Measurements from ENCODE around the gene RNF150. TPM values are rescaled to one million over a fixed set of nuclear protein-coding genes. Genes with fewer than 3 reads are reported as not detected.

The RNF150 gene
- total RNA-seq, 1 donor from 2014 or later: not detected

GRCh38 chr4:140944572-140944971 lies 188.7 kb downstream of the RNF150 start:
- Mint-ChIP-seq H3K4me1 (no peaks in the 10 kb centered on the region), H3K36me3 (ENCODE audit: low read depth) (no peaks in the 10 kb centered on the region), H3K4me3 (no peak overlapping the region), H3K27ac (no peak overlapping the region), H3K27me3 (peaks cover 10% of the 10 kb centered on the region), H3K9me3 (no peaks in the 10 kb centered on the region)
- intact Hi-C loops (cut with micrococcal nuclease): no loop called here
- ATAC-seq (ENCODE audit: low read depth) (no peak), DNase-seq (no peak)
- ChIA-PET POLR2A (no interaction called here), CTCF (no interaction called here)
- TF ChIP-seq, protein P1, sequence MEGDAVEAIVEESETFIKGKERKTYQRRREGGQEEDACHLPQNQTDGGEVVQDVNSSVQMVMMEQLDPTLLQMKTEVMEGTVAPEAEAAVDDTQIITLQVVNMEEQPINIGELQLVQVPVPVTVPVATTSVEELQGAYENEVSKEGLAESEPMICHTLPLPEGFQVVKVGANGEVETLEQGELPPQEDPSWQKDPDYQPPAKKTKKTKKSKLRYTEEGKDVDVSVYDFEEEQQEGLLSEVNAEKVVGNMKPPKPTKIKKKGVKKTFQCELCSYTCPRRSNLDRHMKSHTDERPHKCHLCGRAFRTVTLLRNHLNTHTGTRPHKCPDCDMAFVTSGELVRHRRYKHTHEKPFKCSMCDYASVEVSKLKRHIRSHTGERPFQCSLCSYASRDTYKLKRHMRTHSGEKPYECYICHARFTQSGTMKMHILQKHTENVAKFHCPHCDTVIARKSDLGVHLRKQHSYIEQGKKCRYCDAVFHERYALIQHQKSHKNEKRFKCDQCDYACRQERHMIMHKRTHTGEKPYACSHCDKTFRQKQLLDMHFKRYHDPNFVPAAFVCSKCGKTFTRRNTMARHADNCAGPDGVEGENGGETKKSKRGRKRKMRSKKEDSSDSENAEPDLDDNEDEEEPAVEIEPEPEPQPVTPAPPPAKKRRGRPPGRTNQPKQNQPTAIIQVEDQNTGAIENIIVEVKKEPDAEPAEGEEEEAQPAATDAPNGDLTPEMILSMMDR (IDR thresholded peaks at IDR 0.05): no peak

GRCh38 chr4:140944199-140944515 lies 189.1 kb downstream of the RNF150 start:
- ATAC-seq (ENCODE audit: low read depth) (no peak), DNase-seq (no peak)
- ChIA-PET POLR2A (no interaction called here), CTCF (no interaction called here)
- Mint-ChIP-seq H3K4me1 (no peaks in the 10 kb centered on the region), H3K4me3 (no peak overlapping the region), H3K9me3 (no peaks in the 10 kb centered on the region), H3K27ac (no peak overlapping the region), H3K27me3 (peaks cover 8% of the 10 kb centered on the region), H3K36me3 (ENCODE audit: low read depth) (no peaks in the 10 kb centered on the region)
- intact Hi-C loops (cut with micrococcal nuclease): no loop called here
- TF ChIP-seq, protein P1 (IDR thresholded peaks at IDR 0.05): no peak

DNA sequence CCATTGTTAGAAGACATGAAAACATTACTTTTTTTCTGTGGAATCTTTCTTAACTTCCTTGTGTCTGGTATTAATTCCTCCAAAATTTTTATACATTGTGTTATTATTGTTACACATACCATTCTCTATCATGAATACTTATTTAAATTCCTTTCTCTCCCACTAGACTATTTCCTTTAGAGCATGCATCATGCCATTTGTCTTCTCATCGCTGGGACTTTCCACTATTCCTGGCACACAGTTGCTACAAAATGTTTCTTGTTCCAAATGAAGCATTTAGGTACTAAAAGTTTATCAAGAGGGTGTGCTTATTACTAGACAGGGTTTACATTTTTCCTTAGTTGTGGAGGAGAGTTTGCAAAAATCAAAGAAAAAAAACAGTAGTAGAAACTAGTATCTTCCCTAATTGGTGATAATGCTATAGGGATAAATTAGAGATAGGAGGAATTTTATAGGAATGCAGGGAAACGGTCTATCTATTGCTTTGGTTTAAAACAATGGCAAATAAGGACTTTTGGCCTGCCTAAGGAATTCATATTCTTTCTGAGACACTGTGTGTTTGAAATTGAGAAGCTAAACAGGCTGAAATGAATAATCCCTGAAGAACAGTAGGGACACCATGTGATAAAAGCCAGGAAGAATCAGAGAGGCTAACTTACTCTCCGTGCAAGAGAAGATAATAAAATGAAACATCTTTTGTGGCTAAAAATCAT lies 189.6 kb downstream of the RNF150 start:
- no peak overlapping the region for H3K27ac Mint-ChIP-seq
- no peaks in the 10 kb centered on the region for H3K4me1 Mint-ChIP-seq
- ATAC-seq (ENCODE audit: low read depth): no peak
- no peaks in the 10 kb centered on the region for H3K36me3 Mint-ChIP-seq (ENCODE audit: low read depth)
- CTCF ChIA-PET: no interaction called here
- H3K9me3 Mint-ChIP-seq: no peaks in the 10 kb centered on the region
- DNase-seq: no peak
- intact Hi-C loops (cut with micrococcal nuclease): no loop called here
- peaks cover 7% of the 10 kb centered on the region for H3K27me3 Mint-ChIP-seq
- H3K4me3 Mint-ChIP-seq: no peak overlapping the region
- POLR2A ChIA-PET: no interaction called here
- TF ChIP-seq, protein P1 (IDR thresholded peaks at IDR 0.05): no peak

- DNase-seq: no peak
- ChIA-PET POLR2A (no interaction called here), CTCF (no interaction called here)
- no peaks in the 10 kb centered on the region for H3K4me1 Mint-ChIP-seq
- TF ChIP-seq, protein P1 (IDR thresholded peaks at IDR 0.05): no peak
- H3K27ac Mint-ChIP-seq: no peak overlapping the region
- H3K9me3 Mint-ChIP-seq: no peaks in the 10 kb centered on the region
- intact Hi-C loops (cut with micrococcal nuclease): no loop called here
- ATAC-seq (ENCODE audit: low read depth): no peak
- no peaks in the 10 kb centered on the region for H3K36me3 Mint-ChIP-seq (ENCODE audit: low read depth)
- peaks cover 7% of the 10 kb centered on the region for H3K27me3 Mint-ChIP-seq
- H3K4me3 Mint-ChIP-seq: no peak overlapping the region
Observed at GRCh38 chr4:140940589-140940988, 192.7 kb downstream of the RNF150 start.

DNA sequence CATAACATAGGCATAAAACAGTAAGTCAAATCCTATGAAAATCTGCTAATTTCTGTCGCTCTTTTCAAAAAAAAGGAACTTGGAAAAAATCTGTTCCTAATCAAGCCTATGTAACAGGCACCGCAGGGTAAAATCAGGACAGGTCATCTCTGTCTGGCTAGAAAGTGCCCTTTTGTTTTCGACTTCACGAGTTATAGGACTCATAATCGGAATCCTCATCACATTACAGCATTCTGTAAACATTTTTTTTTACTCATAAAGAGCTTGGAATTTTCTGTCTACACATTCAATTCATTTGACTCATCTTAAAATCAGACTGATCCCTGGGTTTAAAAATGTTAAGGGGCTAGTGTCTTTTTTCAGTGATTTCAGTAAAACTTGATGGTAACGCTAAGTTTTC lies 195.4 kb downstream of the RNF150 start:
- intact Hi-C loops (cut with micrococcal nuclease): no loop called here
- Mint-ChIP-seq H3K4me3 (no peak overlapping the region), H3K27ac (no peak overlapping the region), H3K4me1 (no peaks in the 10 kb centered on the region), H3K36me3 (ENCODE audit: low read depth) (no peaks in the 10 kb centered on the region), H3K9me3 (no peaks in the 10 kb centered on the region), H3K27me3 (peaks cover 5% of the 10 kb centered on the region)
- ChIA-PET CTCF (no interaction called here), POLR2A (interaction anchor here (0.7 kb wide), 1 partner anchor 52 kb away, joined by 3 read pairs; no protein-coding TSS in a partner anchor)
- TF ChIP-seq, protein P1 (IDR thresholded peaks at IDR 0.05): no peak
- ATAC-seq (ENCODE audit: low read depth): no peak
- DNase-seq: no peak

All from activated B cell treated with CpG ODN at 0.5 μM for 24 hours (primary cell).